A673 (cell line): Measurements from ENCODE around the gene TREM1. TPM values are rescaled to one million over a fixed set of nuclear protein-coding genes. Genes with fewer than 3 reads are reported as not detected.
A peak's percentile ranks its signal among the peaks of the same experiment; 100 is the strongest.

Experiments used
- BruUV-seq: library from RNA; stranded (reverse); fragments of 400-500 nt; replicated peaks from 2 replicates; lab custom pipeline; 2021; lab: Mats Ljungman, UMichigan
- CTCF ChIA-PET: fragments of 300-600 bp; sonication (Branson Sonifier 250); formaldehyde crosslinking; loops from one replicate; lab custom pipeline; 2022; ENCODE audit warnings: antibody characterized with exemption; lab: Charles Lee
- POLR2A ChIA-PET: fragments of 300-600 bp; sonication (Branson Sonifier 250); formaldehyde crosslinking; loops from one replicate; lab custom pipeline; 2022; ENCODE audit warnings: antibody characterized with exemption; ENCODE audit not compliant: low non-redundant PET; lab: Charles Lee
- DNase-seq: peaks from one replicate; pipeline ENCODE4 v3.0.0-alpha.2; 2015; ENCODE audit warnings: low spot score
- H3K27ac ChIP-seq: fragments of 200-600 bp; sonication (generic); 2 replicates; pipeline ENCODE4 v1.5.1; 2016; ENCODE audit warnings: mixed run types, low read depth, mild to moderate bottlenecking, mixed read lengths, antibody characterized with exemption, low read length; ENCODE audit not compliant: poor library complexity, severe bottlenecking
- H3K27me3 ChIP-seq: fragments of 200-600 bp; sonication (generic); replicated peaks from 2 replicates; pipeline ENCODE4 v1.6.1; 2017; ENCODE audit warnings: mixed run types, low read depth, mild to moderate bottlenecking, mixed read lengths, antibody characterized with exemption, low read length; ENCODE audit not compliant: insufficient read depth, poor library complexity
- H3K36me3 ChIP-seq: fragments of 200-600 bp; sonication (generic); 2 replicates; pipeline ENCODE4 v1.6.1; 2016; ENCODE audit warnings: mixed run types, mild to moderate bottlenecking, mixed read lengths, antibody characterized with exemption, low read length; ENCODE audit not compliant: insufficient read depth, poor library complexity, severe bottlenecking
- H3K4me1 ChIP-seq: fragments of 200-600 bp; sonication (generic); 2 replicates; pipeline ENCODE4 v1.6.1; 2017; ENCODE audit warnings: mixed run types, mild to moderate bottlenecking, mixed read lengths, antibody characterized with exemption, low read length; ENCODE audit not compliant: insufficient read depth, poor library complexity, severe bottlenecking
- H3K4me3 ChIP-seq: fragments of 200-600 bp; sonication (generic); 2 replicates; pipeline ENCODE4 v1.5.1; 2016; ENCODE audit warnings: low read depth, mixed run types, mild to moderate bottlenecking, mixed read lengths, low read length; ENCODE audit not compliant: poor library complexity, severe bottlenecking
- H3K9me3 ChIP-seq: fragments of 200-600 bp; sonication (generic); 2 replicates; pipeline ENCODE4 v1.6.1; 2016; ENCODE audit warnings: mixed run types, low read depth, mild to moderate bottlenecking, mixed read lengths, antibody characterized with exemption, low read length; ENCODE audit not compliant: poor library complexity, severe bottlenecking
- EZH2 ChIP-seq: fragments of 200-600 bp; sonication (generic); IDR thresholded peaks from 2 replicates; pipeline ENCODE4 v1.6.1; 2017; ENCODE audit warnings: borderline replicate concordance, low read depth, mild to moderate bottlenecking, mixed read lengths, antibody characterized with exemption, low read length; ENCODE audit not compliant: poor library complexity, severe bottlenecking
- intact Hi-C: fragments of 100-400 bp; cut with micrococcal nuclease; formaldehyde crosslinking; loops from one replicate; pipeline ENCODE4 v1.10.0; 2022; ENCODE audit not compliant: unreplicated experiment
- total RNA-seq: library from RNA; stranded (reverse); gene quantifications from 2 replicates; pipeline ENCODE4 v1.2.3, GENCODE V29; 2021
- TF ChIP-seq, protein P1 (sequence below): fragments of 300-800, 200-600 bp; sonication (generic); conservative IDR thresholded peaks from 2 replicates; pipeline ENCODE4 v1.5.1; 2017; ENCODE audit warnings: low read depth, mild to moderate bottlenecking, antibody characterized with exemption, low read length, moderate library complexity, mixed read lengths

TREM1 gene
- total RNA-seq, 1 experiment from 2014 or later, result not detected

DNA sequence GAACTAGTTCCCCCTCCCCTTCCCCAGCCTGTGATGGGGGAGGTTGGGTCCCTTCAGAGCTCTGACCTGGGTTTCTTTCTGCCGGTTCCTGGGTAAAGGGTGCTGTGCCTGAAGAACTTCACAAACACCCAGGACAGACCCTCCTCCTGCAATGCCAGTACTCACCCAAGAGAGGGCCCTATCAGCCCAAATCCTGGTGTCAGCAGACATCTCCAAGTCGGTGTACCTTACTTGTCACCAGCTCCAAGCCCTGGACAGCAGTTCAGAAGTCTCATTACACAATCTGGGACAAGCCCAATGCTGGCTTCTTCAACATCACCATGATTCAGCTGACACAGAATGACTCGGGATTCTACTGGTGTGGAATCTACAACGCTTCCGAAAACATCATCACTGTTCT, 57.9 kb downstream of the TREM1 start:
- intact Hi-C loops, result loop anchor here (1.0 kb wide), 1 partner anchor 90 kb away; no protein-coding TSS in a partner anchor
- Histone ChIP-seq H3K27ac (no peak overlapping the region), H3K4me1 (no peaks in the 10 kb centered on the region), H3K4me3 (no peak overlapping the region), H3K27me3 (no peaks in the 10 kb centered on the region), H3K9me3 (no peaks in the 10 kb centered on the region), H3K36me3 (no peaks in the 10 kb centered on the region)
- peak; percentile 56 for DNase-seq
- POLR2A ChIA-PET, result no interaction called here
- CTCF ChIA-PET, result no interaction called here
- BruUV-seq, result no TSS peak
- TF ChIP-seq, protein P1, sequence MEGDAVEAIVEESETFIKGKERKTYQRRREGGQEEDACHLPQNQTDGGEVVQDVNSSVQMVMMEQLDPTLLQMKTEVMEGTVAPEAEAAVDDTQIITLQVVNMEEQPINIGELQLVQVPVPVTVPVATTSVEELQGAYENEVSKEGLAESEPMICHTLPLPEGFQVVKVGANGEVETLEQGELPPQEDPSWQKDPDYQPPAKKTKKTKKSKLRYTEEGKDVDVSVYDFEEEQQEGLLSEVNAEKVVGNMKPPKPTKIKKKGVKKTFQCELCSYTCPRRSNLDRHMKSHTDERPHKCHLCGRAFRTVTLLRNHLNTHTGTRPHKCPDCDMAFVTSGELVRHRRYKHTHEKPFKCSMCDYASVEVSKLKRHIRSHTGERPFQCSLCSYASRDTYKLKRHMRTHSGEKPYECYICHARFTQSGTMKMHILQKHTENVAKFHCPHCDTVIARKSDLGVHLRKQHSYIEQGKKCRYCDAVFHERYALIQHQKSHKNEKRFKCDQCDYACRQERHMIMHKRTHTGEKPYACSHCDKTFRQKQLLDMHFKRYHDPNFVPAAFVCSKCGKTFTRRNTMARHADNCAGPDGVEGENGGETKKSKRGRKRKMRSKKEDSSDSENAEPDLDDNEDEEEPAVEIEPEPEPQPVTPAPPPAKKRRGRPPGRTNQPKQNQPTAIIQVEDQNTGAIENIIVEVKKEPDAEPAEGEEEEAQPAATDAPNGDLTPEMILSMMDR, result peak; percentile 56
- no peak for TF ChIP-seq EZH2

DNA sequence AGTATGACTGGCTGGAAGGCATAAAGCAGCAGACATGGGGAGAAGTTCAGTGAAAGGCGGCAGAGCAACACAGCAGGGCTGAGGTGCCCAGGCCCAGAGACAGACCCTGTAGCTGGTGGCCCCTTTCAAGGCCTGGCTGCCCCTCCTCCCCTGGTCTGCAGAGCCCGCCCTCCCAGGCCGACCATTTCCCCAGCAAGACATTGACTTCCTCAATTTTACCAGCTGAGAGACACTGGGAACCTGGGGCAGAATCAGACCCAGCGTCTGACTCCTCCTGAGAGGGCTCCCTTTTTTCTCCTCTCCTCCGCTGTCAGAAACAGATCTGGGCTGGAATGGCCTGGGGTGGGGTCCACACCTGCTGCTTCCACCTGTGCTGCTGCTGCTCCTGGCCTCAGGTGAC, 58.4 kb downstream of the TREM1 start, which contains the start of gene TREML4:
Gene TREML4, plus strand, starts transcription at position 254 of the 400 bp plus-strand sequence. Its CDS starts 79 bp downstream, at position 333.
- no peaks in the 10 kb centered on the region for H3K4me1 ChIP-seq
- DNase-seq, result no peak
- ChIA-PET CTCF (no interaction called here), POLR2A (no interaction called here)
- no peaks in the 10 kb centered on the region for H3K27me3 ChIP-seq
- H3K4me3 ChIP-seq, result no peak within 1 kb of the TSS
- intact Hi-C loops, result loop anchor here (1.0 kb wide), 1 partner anchor 90 kb away; no protein-coding TSS in a partner anchor
- TF ChIP-seq, protein P1, result no peak
- no peak for TF ChIP-seq EZH2
- no TSS peak for BruUV-seq
- no peaks in the 10 kb centered on the region for H3K36me3 ChIP-seq
- H3K9me3 ChIP-seq, result no peaks in the 10 kb centered on the region
- H3K27ac ChIP-seq, result no peak within 1 kb of the TSS

DNA sequence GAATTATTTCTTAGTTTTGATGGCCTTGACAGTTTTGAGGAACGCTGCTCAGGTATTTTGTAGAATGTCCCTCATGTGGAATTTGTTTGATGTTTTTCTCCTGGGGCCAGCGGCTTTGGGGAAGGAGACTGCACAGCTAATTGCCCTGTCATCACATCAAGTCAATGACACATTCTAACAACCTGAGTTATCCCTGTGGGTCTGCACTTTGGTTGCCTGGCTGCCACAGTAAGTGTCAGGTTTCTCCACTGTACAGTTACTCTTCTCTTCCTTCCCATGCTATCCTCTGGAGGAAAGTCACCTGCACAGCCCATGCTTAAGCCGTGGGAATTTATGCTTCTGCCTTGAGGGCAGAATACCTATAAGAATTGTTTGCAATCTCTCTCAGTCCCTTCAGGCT, 59.7 kb downstream of the TREM1 start:
- intact Hi-C loops, result no loop called here
- no TSS peak for BruUV-seq

More for the DNA sequence above, 59.7 kb downstream of the TREM1 start:
- H3K27ac ChIP-seq, result no peak overlapping the region
- H3K4me3 ChIP-seq, result no peak overlapping the region
- POLR2A ChIA-PET, result interaction anchor here (0.6 kb wide), 1 partner anchor 1259 kb away, joined by 11 read pairs; no protein-coding TSS in a partner anchor
- H3K9me3 ChIP-seq, result no peaks in the 10 kb centered on the region
- TF ChIP-seq, protein P1, result no peak
- no peak for TF ChIP-seq EZH2
- no peak for DNase-seq
- H3K27me3 ChIP-seq, result no peaks in the 10 kb centered on the region
- no peaks in the 10 kb centered on the region for H3K36me3 ChIP-seq
- CTCF ChIA-PET, result no interaction called here
- no peaks in the 10 kb centered on the region for H3K4me1 ChIP-seq
